Measurements from ENCODE around the gene SLC38A8.

SLC38A8 gene

DNA sequence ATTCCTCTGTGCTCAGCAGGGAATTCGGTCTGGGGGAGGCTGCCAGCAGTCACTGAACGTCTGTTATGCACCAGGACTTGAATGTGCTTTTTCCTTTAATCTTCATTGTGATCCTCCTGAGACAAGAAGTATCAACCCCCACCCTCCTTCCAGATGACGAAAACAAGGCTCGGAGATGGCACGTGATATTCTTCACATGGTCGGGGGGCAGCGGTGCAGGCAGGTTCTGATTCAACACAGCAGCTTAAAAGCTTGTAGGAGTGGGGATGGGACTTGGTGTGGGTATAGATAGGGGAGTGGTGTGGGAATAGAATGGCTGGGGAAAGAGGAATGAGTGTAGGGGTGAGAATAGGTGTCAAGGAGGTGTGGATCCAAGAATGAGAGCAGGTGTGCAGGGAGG lies 68.1 kb downstream of the SLC38A8 start:
- in situ Hi-C loops (cut with MboI; ENCODE audit: low pct_unique_long_range_greater_than_20kb, low sequenced_read_pairs, unreplicated experiment): loop anchor here (25.0 kb wide), 1 partner anchor 88 kb away; no protein-coding TSS in a partner anchor

DNA sequence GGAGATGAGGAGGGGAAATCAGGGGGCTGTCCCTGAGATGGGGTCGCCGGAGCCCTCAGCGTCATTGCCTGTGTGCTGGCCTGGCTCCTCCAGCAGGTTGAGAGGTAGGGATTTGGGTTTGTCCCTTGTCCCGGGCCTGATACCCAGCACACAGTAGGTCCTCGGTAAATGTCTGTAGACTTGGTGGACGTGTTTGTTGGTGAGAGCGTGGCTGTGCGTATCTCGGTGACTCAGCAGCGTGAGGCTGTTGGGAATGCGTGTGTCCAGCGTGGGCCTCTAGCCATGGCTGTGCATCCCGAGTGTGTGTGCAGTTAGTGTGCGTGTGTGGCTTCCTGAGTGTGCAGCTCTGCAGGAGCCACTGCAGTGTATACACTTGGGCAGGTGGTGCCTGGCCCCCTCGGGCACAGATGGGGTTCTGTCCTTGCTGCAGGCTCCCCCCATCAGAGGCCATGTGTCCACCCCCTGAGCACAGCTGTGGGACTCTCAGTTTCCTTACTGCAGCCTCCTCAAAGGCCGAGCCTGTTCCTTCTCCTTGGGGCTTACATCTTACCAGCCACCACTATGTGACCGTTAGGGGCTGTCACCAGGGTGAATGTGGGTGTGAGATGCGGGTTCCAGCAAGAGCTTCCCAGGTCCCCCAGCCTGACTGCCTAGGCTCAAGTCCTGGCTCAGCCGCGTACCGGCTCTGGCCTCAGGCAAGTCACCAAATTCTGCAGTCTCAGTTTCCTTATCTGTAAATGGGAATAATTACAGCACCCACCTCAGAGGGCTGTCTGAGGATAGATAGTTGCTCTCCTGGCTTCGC lies 68.8 kb downstream of the SLC38A8 start:
- TF ChIP-seq, protein P1, sequence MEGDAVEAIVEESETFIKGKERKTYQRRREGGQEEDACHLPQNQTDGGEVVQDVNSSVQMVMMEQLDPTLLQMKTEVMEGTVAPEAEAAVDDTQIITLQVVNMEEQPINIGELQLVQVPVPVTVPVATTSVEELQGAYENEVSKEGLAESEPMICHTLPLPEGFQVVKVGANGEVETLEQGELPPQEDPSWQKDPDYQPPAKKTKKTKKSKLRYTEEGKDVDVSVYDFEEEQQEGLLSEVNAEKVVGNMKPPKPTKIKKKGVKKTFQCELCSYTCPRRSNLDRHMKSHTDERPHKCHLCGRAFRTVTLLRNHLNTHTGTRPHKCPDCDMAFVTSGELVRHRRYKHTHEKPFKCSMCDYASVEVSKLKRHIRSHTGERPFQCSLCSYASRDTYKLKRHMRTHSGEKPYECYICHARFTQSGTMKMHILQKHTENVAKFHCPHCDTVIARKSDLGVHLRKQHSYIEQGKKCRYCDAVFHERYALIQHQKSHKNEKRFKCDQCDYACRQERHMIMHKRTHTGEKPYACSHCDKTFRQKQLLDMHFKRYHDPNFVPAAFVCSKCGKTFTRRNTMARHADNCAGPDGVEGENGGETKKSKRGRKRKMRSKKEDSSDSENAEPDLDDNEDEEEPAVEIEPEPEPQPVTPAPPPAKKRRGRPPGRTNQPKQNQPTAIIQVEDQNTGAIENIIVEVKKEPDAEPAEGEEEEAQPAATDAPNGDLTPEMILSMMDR (IDR thresholded peaks at IDR 0.05; ENCODE audit: extremely low read depth, insufficient read depth, missing control alignments): no peak
- DNase-seq (ENCODE audit: low spot score): no peak
- in situ Hi-C loops (cut with MboI; ENCODE audit: low pct_unique_long_range_greater_than_20kb, low sequenced_read_pairs, unreplicated experiment): loop anchor here (25.0 kb wide), 1 partner anchor 89 kb away; no protein-coding TSS in a partner anchor

More for the DNA sequence above, 68.1 kb downstream of the SLC38A8 start:
- TF ChIP-seq, protein P1 (IDR thresholded peaks at IDR 0.05; ENCODE audit: extremely low read depth, insufficient read depth, missing control alignments): no peak
- no peak for DNase-seq (ENCODE audit: low spot score)

DNA sequence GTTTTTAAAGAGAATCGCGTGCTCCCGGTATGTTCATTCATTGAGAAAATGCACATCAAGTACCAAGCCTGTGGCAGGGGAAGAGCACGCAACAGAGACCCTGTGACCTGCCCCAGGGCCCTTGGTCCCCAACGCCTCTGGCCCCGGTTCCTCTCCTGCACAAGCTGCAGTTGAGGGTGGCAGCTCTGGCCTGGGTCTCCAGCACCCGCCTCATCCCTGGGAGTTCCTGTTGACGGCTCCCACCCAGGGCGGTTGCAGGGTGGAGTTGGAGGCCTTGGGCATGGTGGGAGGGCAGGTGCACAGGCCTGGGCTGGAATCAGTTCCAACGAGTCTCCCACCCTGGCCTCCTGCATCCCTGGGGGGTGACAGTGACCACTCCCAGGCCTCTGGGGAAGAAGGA lies 69.5 kb downstream of the SLC38A8 start:
- in situ Hi-C loops (cut with MboI; ENCODE audit: low pct_unique_long_range_greater_than_20kb, low sequenced_read_pairs, unreplicated experiment): loop anchor here (25.0 kb wide), 1 partner anchor 89 kb away; no protein-coding TSS in a partner anchor
- DNase-seq (ENCODE audit: low spot score): no peak
- TF ChIP-seq, protein P1 (IDR thresholded peaks at IDR 0.05; ENCODE audit: extremely low read depth, insufficient read depth, missing control alignments): no peak

DNA sequence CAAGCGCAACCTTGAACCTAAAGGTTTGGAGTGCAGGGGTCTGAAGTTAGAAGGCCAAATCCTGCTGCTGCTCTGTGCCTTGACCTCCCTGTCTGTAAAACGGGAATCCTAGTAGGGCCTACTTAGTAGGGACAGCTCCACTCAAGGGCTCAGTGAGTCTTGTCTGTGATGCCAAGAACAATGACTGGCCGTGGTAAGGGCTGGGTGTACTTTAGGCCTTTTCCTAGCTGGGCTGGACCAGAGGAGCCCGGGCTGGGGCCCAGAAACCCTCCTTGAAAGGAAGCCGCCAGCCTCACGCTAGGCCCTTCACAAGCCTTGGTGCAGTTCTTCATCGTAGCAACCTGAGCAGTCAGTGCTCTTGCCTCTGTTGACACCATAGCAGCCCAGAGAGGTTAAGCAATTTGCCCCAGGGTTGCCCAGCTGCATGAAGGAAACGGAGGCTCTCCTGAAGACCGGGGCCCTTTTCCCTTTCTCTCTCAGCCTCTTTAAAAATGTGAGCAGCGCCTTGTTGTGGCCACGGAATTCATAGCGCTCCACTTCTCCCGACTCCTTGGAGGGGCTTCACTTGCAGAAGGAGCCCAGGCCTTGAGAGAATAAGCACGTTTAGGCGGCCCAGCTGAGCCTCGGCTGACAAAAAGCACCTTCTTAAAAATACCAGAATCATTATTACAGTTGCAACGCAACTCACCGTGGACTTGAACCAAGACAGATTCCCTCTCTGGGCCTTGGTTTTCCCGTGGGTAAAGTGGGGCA lies 70.2 kb downstream of the SLC38A8 start:
- no peak for DNase-seq (ENCODE audit: low spot score)
- in situ Hi-C loops (cut with MboI; ENCODE audit: low pct_unique_long_range_greater_than_20kb, low sequenced_read_pairs, unreplicated experiment): loop anchor here (25.0 kb wide), 1 partner anchor 90 kb away; no protein-coding TSS in a partner anchor
- TF ChIP-seq, protein P1 (IDR thresholded peaks at IDR 0.05; ENCODE audit: extremely low read depth, insufficient read depth, missing control alignments): no peak

DNA sequence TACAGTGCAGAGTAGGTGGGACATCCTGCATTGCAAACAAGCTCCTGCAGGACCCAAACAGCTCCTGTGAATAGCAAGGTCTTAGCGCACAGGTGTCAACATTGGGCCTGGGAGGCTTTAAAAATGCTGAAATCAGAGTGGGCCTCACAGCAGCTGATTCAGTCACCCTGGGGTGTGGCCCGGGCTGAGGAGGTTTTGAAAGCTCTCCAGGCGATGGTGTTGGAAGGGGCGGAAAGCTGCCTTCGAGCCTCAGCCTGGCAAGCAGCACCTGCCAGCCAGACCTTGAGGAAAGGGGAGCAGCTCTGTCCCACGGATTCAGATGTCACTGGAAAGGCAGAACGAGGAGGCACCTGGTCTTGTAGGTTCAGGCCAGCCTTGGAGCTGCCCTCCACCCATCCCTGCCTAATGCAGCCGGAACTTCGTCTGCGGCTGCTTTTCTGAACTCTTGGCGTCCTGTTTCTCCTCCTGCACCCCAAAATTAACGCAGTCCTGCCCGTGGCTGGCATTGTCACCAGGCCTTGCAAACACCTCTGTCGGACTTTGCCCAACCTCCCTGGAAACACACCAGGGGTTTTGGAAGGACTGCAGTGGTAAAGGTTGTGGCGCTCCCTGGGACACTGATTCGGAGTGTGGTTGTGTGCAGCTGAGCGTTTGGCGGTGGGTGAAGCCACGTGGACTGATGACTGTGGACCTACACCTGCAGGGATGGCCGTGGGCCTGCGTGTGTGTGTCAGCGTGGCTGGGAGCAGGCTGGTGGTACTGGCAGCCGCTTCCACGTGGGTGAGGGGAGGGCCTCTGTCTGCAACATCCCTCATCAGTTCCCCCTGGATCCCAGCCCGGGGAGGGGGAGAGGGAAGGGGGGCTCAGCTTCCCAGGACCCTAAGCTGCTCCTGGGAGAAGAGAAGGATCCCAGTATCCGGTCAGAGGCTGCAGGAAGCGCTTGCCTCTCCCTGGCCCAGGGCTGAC lies 71.1 kb downstream of the SLC38A8 start:
- DNase-seq (ENCODE audit: low spot score): no peak
- TF ChIP-seq, protein P1 (IDR thresholded peaks at IDR 0.05; ENCODE audit: extremely low read depth, insufficient read depth, missing control alignments): no peak
- in situ Hi-C loops (cut with MboI; ENCODE audit: low pct_unique_long_range_greater_than_20kb, low sequenced_read_pairs, unreplicated experiment): loop anchor here (25.0 kb wide), 1 partner anchor 91 kb away; no protein-coding TSS in a partner anchor

All from GM13977 (cell line).